Thoracic aorta (tissue), 2 donors: ENCODE data around the gene SYS1. TPM values are rescaled to one million over a fixed set of nuclear protein-coding genes. Genes with fewer than 3 reads are reported as not detected.

ENCODE experiments used
- ATAC-seq: fragments of 150-250 bp; one replicate; pipeline ENCODE4 v1.8.0; 2017; ENCODE audit warnings: low read depth; ENCODE audit not compliant: insufficient number of reproducible peaks, low FRiP score
- DNase-seq: peaks from one replicate; pipeline ENCODE4 v3.0.0-alpha.2; 2020; ENCODE audit warnings: low spot score
- H3K27ac ChIP-seq, 2 donors: fragments of 200-600 bp; sonication (generic); 1 replicate in 1 of 2; 2 replicates in 1 of 2; pipeline ENCODE4 v1.5.1; 2016; ENCODE audit warnings: mild to moderate bottlenecking in 2 of 2, moderate library complexity in 2 of 2
- H3K27me3 ChIP-seq: fragments of 200-600 bp; sonication (generic); replicated peaks from 2 replicates; pipeline ENCODE4 v1.6.0; 2016; ENCODE audit warnings: mild to moderate bottlenecking; ENCODE audit not compliant: insufficient read depth
- H3K36me3 ChIP-seq: fragments of 200-600 bp; sonication (generic); one replicate; pipeline ENCODE4 v1.5.1; 2016
- H3K4me1 ChIP-seq, 2 donors: fragments of 200-600 bp; sonication (generic); 1 replicate in 1 of 2; 2 replicates in 1 of 2; pipeline versions ENCODE4 v1.5.1 to v1.6.0; 2016; ENCODE audit warnings: low read depth in 2 of 2, mild to moderate bottlenecking in 1 of 2; ENCODE audit not compliant: control insufficient read depth in 1 of 2
- H3K4me3 ChIP-seq: fragments of 200-600 bp; sonication (generic); 2 replicates; pipeline ENCODE4 v1.5.1; 2016; ENCODE audit warnings: mild to moderate bottlenecking
- H3K9me3 ChIP-seq: fragments of 200-600 bp; sonication (generic); 2 replicates; pipeline ENCODE4 v1.5.1; 2016
- CTCF ChIP-seq: fragments of 200-600 bp; sonication (generic); IDR thresholded peaks from one replicate; pipeline ENCODE4 v1.5.1; 2019; ENCODE audit warnings: antibody characterized with exemption
- total RNA-seq, 2 donors: library from RNA; depleted of rRNA; stranded (reverse); fragments of >200 nt; gene quantifications; one replicate each; pipeline versions ENCODE4 v1.1.0 to v1.2.3, GENCODE V29; 2016

Gene SYS1
- total RNA-seq, 2 donors from 2014 or later = 24.6 to 40.8 TPM

GRCh38 chr20:45402946-45403345 is 40.0 kb downstream of the SYS1 start:
- no peak for ATAC-seq
- no peak for DNase-seq
- no peak overlapping the region for H3K27ac ChIP-seq
- H3K9me3 ChIP-seq = peaks cover 6% of the 10 kb centered on the region
- no peak for TF ChIP-seq CTCF
- H3K27me3 ChIP-seq = no peaks in the 10 kb centered on the region
- peaks cover 0 to 5% of the 10 kb centered on the region in 2 donors for H3K4me1 ChIP-seq
- no peak overlapping the region for H3K4me3 ChIP-seq
- H3K36me3 ChIP-seq = no peaks in the 10 kb centered on the region

- H3K9me3 ChIP-seq = peaks cover 6% of the 10 kb centered on the region
- H3K27me3 ChIP-seq = no peaks in the 10 kb centered on the region
- ATAC-seq (no peak), DNase-seq (no peak)
- H3K4me3 ChIP-seq = no peak overlapping the region
- H3K4me1 ChIP-seq = peaks cover 9 to 18% of the 10 kb centered on the region in 2 donors
- H3K36me3 ChIP-seq = peaks cover 1% of the 10 kb centered on the region
- no peak for TF ChIP-seq CTCF
- H3K27ac ChIP-seq = peak overlapping the region; percentile 10 to 99
These were observed 41.5 kb downstream of the SYS1 start for GRCh38 chr20:45404438-45404837.

GRCh38 chr20:45405571-45406259 is 42.8 kb downstream of the SYS1 start:
- DNase-seq = no peak
- H3K27ac ChIP-seq = peak overlapping the region; percentile 99 to 100
- peaks cover 9 to 29% of the 10 kb centered on the region in 2 donors for H3K4me1 ChIP-seq
- H3K9me3 ChIP-seq = peaks cover 2% of the 10 kb centered on the region
- H3K36me3 ChIP-seq = peaks cover 14% of the 10 kb centered on the region
- no peak for TF ChIP-seq CTCF
- H3K4me3 ChIP-seq = peak overlapping the region; percentile 92
- peak; percentile 31 for ATAC-seq
- no peaks in the 10 kb centered on the region for H3K27me3 ChIP-seq

GRCh38 chr20:45406260-45407066 is 43.5 kb downstream of the SYS1 start:
- no peaks in the 10 kb centered on the region for H3K9me3 ChIP-seq
- H3K4me3 ChIP-seq = peak overlapping the region; percentile 92
- no peak for TF ChIP-seq CTCF
- ATAC-seq (peak; percentile 61), DNase-seq (no peak)
- no peaks in the 10 kb centered on the region for H3K27me3 ChIP-seq
- peaks cover 9 to 31% of the 10 kb centered on the region in 2 donors for H3K4me1 ChIP-seq
- H3K36me3 ChIP-seq = peaks cover 20% of the 10 kb centered on the region
- H3K27ac ChIP-seq = peak overlapping the region; percentile 99 to 100

- DNase-seq = no peak
- ATAC-seq = peak; percentile 15
- Histone ChIP-seq H3K4me1 (peaks cover 9 to 31% of the 10 kb centered on the region in 2 donors), H3K36me3 (peaks cover 25% of the 10 kb centered on the region), H3K4me3 (peak overlapping the region; percentile 92), H3K27ac (peak overlapping the region; percentile 99 to 100), H3K9me3 (no peaks in the 10 kb centered on the region), H3K27me3 (no peaks in the 10 kb centered on the region)
- no peak for TF ChIP-seq CTCF
These were observed 44.2 kb downstream of the SYS1 start for GRCh38 chr20:45407067-45407745.
